Gastroesophageal sphincter (tissue), 3 donors: Measurements from ENCODE around the gene CPNE6.

ENCODE experiments used
- POLR2A ChIP-seq, 2 donors: fragments of 450-650 bp; IDR thresholded peaks; one replicate each; pipeline ENCODE4 v1.6.1; 2017; ENCODE audit warnings: antibody characterized with exemption in 2 of 2, mild to moderate bottlenecking in 2 of 2, moderate library complexity in 1 of 2
- POLR2AphosphoS5 ChIP-seq: sonication (generic); formaldehyde crosslinking; IDR thresholded peaks from one replicate; pipeline ENCODE4 v1.6.1; 2017; ENCODE audit warnings: antibody characterized with exemption
- TF ChIP-seq, protein P1 (sequence below), 4 experiments: fragments of 200-600 bp in 2 of 4; fragments of 450-650 bp in 2 of 4; sonication (generic) in 1 of 4; IDR thresholded peaks; one replicate each; pipeline ENCODE4 v1.5.1; 2017 to 2019; ENCODE audit warnings: antibody characterized with exemption in 4 of 4, mild to moderate bottlenecking in 2 of 4, moderate library complexity in 2 of 4

DNA sequence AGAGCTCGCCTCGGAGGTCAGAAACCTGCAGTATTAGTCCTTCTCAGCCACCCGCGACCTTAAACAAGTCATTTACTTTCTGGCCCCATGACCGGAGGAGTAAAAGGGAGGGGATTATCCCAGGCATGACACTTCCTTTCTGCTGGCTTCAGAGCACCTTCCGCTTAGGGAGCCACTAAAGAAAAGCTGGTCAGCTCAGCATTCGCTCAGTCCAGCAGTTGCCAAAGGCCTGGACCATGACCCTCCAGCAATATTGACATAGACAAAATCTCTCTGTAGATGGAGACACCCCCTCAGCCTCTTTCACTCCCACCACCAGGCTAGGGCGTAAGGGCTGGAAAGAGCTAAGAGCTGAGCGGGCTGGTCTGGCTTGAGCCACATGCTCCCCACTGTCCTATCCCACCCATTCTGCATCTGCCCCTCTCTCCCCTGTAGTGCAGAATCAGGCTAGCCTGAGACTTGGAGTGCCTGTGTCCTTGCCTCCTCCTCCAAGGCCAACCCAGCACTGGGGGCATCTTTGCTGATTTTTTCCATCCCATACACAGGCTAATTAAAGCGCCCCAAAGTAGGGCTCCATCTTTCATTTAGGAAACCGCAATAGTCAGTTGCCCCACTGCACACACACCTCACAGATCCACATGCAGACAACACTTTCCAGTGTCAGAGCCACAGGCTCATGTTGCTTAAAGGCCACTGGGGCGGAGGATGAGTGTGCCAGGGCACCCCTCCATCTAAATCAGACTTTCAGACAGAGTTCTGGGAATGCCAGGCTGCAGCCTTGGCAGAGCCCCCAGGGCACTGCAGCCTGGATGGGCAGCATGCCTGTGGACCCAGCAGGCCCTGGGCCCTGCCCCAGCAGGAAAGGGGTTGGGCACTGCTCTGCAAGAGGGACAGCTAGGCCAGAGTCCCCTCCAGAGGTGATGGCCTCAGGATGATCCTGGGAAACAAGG, 4.0 kb upstream of the CPNE6 start:
- TF ChIP-seq, protein P1, sequence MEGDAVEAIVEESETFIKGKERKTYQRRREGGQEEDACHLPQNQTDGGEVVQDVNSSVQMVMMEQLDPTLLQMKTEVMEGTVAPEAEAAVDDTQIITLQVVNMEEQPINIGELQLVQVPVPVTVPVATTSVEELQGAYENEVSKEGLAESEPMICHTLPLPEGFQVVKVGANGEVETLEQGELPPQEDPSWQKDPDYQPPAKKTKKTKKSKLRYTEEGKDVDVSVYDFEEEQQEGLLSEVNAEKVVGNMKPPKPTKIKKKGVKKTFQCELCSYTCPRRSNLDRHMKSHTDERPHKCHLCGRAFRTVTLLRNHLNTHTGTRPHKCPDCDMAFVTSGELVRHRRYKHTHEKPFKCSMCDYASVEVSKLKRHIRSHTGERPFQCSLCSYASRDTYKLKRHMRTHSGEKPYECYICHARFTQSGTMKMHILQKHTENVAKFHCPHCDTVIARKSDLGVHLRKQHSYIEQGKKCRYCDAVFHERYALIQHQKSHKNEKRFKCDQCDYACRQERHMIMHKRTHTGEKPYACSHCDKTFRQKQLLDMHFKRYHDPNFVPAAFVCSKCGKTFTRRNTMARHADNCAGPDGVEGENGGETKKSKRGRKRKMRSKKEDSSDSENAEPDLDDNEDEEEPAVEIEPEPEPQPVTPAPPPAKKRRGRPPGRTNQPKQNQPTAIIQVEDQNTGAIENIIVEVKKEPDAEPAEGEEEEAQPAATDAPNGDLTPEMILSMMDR (IDR thresholded peaks at IDR 0.05), result no peak
- TF ChIP-seq POLR2A (IDR thresholded peaks at IDR 0.05), result no peak
- no peak for TF ChIP-seq POLR2AphosphoS5
